Keratinocyte (primary cell): ENCODE results near the gene ODF2L. TPM values are rescaled to one million over a fixed set of nuclear protein-coding genes. Genes with fewer than 3 reads are reported as not detected.
A peak's percentile ranks its signal among the peaks of the same experiment; 100 is the strongest.

ENCODE experiments used
- DNase-seq: peaks from one replicate; pipeline ENCODE4 v3.0.0-alpha.2; 2011; ENCODE audit warnings: low read depth, missing footprints, low spot score
- FAIRE-seq: peaks from 2 replicates; lab custom pipeline; 2011; peaks lifted over from hg19 to GRCh38; lab: Jason Lieb, UNC
- H2AFZ ChIP-seq: 2 replicates; pipeline ENCODE4 v1.6.0; 2012; ENCODE audit warnings: low read length, control low read depth, inconsistent platforms; ENCODE audit not compliant: control insufficient read depth
- H3K27ac ChIP-seq: 2 replicates; pipeline ENCODE4 v1.5.1; 2011; ENCODE audit warnings: low read length; ENCODE audit not compliant: control insufficient read depth, insufficient read depth
- H3K27me3 ChIP-seq: 3 replicates; pipeline ENCODE4 v1.6.0; 2011; ENCODE audit warnings: low read length; ENCODE audit not compliant: control insufficient read depth, insufficient read depth; ENCODE audit errors: extremely low read depth
- H3K36me3 ChIP-seq, 2 experiments: 2 replicates in 1 of 2; 3 replicates in 1 of 2; pipeline ENCODE4 v1.5.1; 2011; ENCODE audit warnings: low read length in 2 of 2, mild to moderate bottlenecking in 1 of 2; ENCODE audit not compliant: control insufficient read depth in 2 of 2, insufficient read depth in 2 of 2; ENCODE audit errors: extremely low read depth in 1 of 2
- H3K4me1 ChIP-seq: 3 replicates; pipeline ENCODE4 v1.5.1; 2011; ENCODE audit warnings: low read length; ENCODE audit not compliant: control insufficient read depth, insufficient read depth; ENCODE audit errors: extremely low read depth
- H3K4me2 ChIP-seq: 3 replicates; pipeline ENCODE4 v1.6.0; 2011; ENCODE audit warnings: low read depth, low read length; ENCODE audit not compliant: control insufficient read depth, insufficient read depth; ENCODE audit errors: extremely low read depth
- H3K4me3 ChIP-seq, 3 experiments: fragments of 200-600 bp in 1 of 3; sonication (generic) in 1 of 3; 2 replicates in 2 of 3; 3 replicates in 1 of 3; pipeline ENCODE4 v1.5.1; 2011 to 2016; ENCODE audit warnings: low read length in 3 of 3, mild to moderate bottlenecking in 3 of 3, control low read depth in 2 of 3, inconsistent platforms in 1 of 3, low read depth in 1 of 3, mixed read lengths in 1 of 3, mixed run types in 1 of 3, moderate library complexity in 1 of 3; ENCODE audit not compliant: control insufficient read depth in 2 of 3, insufficient read depth in 2 of 3; ENCODE audit errors: extremely low read depth in 1 of 3
- H3K79me2 ChIP-seq: 2 replicates; pipeline ENCODE4 v1.6.0; 2012; ENCODE audit warnings: low read length; ENCODE audit not compliant: control insufficient read depth, insufficient read depth
- H3K9ac ChIP-seq: 3 replicates; pipeline ENCODE4 v1.6.0; 2011; ENCODE audit warnings: low read length; ENCODE audit not compliant: control insufficient read depth, insufficient read depth; ENCODE audit errors: extremely low read depth
- H3K9me1 ChIP-seq: 3 replicates; pipeline ENCODE4 v1.6.0; 2011; ENCODE audit warnings: low read length; ENCODE audit not compliant: control insufficient read depth, insufficient read depth; ENCODE audit errors: extremely low read depth
- H3K9me3 ChIP-seq: 2 replicates; pipeline ENCODE4 v1.5.1; 2012; ENCODE audit warnings: low read depth, low read length; ENCODE audit not compliant: control insufficient read depth
- H4K20me1 ChIP-seq: 3 replicates; pipeline ENCODE4 v1.6.0; 2011; ENCODE audit warnings: low read length; ENCODE audit not compliant: control insufficient read depth, insufficient read depth; ENCODE audit errors: extremely low read depth
- EZH2 ChIP-seq: IDR thresholded peaks from one replicate; pipeline ENCODE4 v1.6.1; 2012; ENCODE audit warnings: inconsistent platforms, mild to moderate bottlenecking, low read length, moderate library complexity
- dilution Hi-C: fragments of 300-500 bp; cut with MboI; formaldehyde crosslinking; loops from one replicate; pipeline ENCODE4 v1.7.0; 2020; ENCODE audit warnings: low sequenced_read_pairs; ENCODE audit not compliant: extremely low pct_ligation_motif_present
- polyA plus RNA-seq, 5 experiments: library from polyadenylated mRNA; depleted of rRNA in 3 of 5; stranded (reverse) in 3 of 5; stranded (forward) in 1 of 5; unstranded in 1 of 5; fragments of >200 nt; gene quantifications; 1 replicate in 1 of 5; 2 replicates in 3 of 5; 3 replicates in 1 of 5; pipeline versions ENCODE4 v1.2.1 to v1.2.3, GENCODE V29; 2011 to 2012; ENCODE audit warnings: missing spikeins in 2 of 5, low read depth in 1 of 5, low replicate concordance in 1 of 5
- TF ChIP-seq, protein P1 (sequence below), 3 experiments: IDR thresholded peaks in 1 of 3; conservative IDR thresholded peaks in 1 of 3; optimal IDR thresholded peaks in 1 of 3; 2 replicates in 2 of 3; 3 replicates in 1 of 3; pipeline versions ENCODE3 to v1.5.1; 2011; ENCODE audit warnings: low read length in 3 of 3, mild to moderate bottlenecking in 3 of 3, moderate library complexity in 2 of 3, control low read depth in 1 of 3, inconsistent platforms in 1 of 3; ENCODE audit not compliant: insufficient read depth in 2 of 3; ENCODE audit errors: extremely low read depth in 1 of 3

The ODF2L gene
- polyA plus RNA-seq, 1 donor (not counting 4 experiments of a cell fraction or from before 2014, with no cell fraction given): 22.0 TPM

DNA sequence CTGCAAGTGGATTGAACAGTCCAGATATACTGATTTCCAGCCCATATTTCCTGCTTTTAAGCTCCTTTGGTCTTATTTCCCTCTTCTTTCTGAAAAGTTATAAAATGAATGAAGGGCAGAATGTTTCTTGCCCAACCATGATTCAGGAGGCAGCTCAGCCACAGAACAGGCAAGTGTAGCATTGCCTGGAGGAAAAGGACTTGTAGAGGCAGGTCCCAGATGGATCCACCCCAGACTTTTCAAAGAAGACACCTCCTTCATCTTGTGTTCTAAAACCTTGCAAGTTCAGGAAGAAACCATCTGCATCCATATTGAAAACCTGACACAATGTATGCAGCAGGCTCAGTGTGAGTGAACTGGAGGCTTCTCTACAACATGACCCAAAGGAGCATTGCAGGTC lies 27.8 kb upstream of the ODF2L start, which contains the start of gene CLCA2:
Gene CLCA2, plus strand, starts transcription at position 299 of the 400 bp plus-strand sequence. Its CDS starts 77 bp downstream, at position 376.
- dilution Hi-C loops: no loop called here
- peak within 1 kb of the TSS; percentile 77 for H3K27ac ChIP-seq
- peak within 1 kb of the TSS; percentile 71 for H3K9ac ChIP-seq
- peaks cover 31% of the 10 kb centered on the region for H3K79me2 ChIP-seq
- H3K9me3 ChIP-seq: no peaks in the 10 kb centered on the region
- peaks cover 4 to 18% of the 10 kb centered on the region in 2 experiments for H3K36me3 ChIP-seq
- H3K27me3 ChIP-seq: no peaks in the 10 kb centered on the region
- H4K20me1 ChIP-seq: no peaks in the 10 kb centered on the region
- no peaks in the 10 kb centered on the region for H3K9me1 ChIP-seq
- peaks cover 62% of the 10 kb centered on the region for H3K4me1 ChIP-seq
- no peak for TF ChIP-seq EZH2
- TF ChIP-seq, protein P1, sequence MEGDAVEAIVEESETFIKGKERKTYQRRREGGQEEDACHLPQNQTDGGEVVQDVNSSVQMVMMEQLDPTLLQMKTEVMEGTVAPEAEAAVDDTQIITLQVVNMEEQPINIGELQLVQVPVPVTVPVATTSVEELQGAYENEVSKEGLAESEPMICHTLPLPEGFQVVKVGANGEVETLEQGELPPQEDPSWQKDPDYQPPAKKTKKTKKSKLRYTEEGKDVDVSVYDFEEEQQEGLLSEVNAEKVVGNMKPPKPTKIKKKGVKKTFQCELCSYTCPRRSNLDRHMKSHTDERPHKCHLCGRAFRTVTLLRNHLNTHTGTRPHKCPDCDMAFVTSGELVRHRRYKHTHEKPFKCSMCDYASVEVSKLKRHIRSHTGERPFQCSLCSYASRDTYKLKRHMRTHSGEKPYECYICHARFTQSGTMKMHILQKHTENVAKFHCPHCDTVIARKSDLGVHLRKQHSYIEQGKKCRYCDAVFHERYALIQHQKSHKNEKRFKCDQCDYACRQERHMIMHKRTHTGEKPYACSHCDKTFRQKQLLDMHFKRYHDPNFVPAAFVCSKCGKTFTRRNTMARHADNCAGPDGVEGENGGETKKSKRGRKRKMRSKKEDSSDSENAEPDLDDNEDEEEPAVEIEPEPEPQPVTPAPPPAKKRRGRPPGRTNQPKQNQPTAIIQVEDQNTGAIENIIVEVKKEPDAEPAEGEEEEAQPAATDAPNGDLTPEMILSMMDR (optimal IDR thresholded peaks at IDR 0.05 in 1 of 3, IDR thresholded peaks at IDR 0.05 in 1 of 3, conservative IDR thresholded peaks at IDR 0.05 in 1 of 3; ENCODE audit: extremely low read depth in 1 of 3, insufficient read depth in 2 of 3, low read length in 3 of 3): no peak
- peak; percentile 97 for FAIRE-seq
- DNase-seq: peak; percentile 88
- H3K4me2 ChIP-seq: peak within 1 kb of the TSS; percentile 89
- peak within 1 kb of the TSS; percentile 47 to 79 (median 64) for H3K4me3 ChIP-seq
- H2AFZ ChIP-seq: peak within 1 kb of the TSS; percentile 5

DNA sequence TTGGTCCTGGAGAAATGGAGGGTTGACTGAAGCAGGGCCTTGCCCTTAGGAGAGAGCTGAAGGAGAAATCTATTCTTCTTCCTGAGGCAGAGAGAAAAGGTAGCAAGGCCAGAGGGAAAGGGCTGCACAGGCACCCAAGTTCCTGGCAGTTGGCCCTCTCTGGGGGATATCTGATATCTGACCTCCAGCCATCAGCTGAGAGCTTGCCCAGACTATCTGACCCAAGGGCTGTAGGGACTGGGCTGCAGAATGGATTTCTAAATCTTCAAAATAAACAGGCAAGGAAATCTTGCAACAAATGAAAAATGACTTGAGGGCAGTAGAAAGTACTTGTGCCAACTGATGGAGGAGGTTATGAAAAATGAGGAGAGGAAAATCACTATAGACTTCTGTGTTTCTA lies 27.4 kb upstream of the ODF2L start:
- dilution Hi-C loops: no loop called here
- H3K79me2 ChIP-seq: peaks cover 31% of the 10 kb centered on the region
- H3K4me1 ChIP-seq: peaks cover 59% of the 10 kb centered on the region
- FAIRE-seq (no peak), DNase-seq (no peak)
- no peaks in the 10 kb centered on the region for H4K20me1 ChIP-seq
- H3K27me3 ChIP-seq: no peaks in the 10 kb centered on the region
- TF ChIP-seq, protein P1 (optimal IDR thresholded peaks at IDR 0.05 in 1 of 3, IDR thresholded peaks at IDR 0.05 in 1 of 3, conservative IDR thresholded peaks at IDR 0.05 in 1 of 3; ENCODE audit: extremely low read depth in 1 of 3, insufficient read depth in 2 of 3, low read length in 3 of 3): no peak
- TF ChIP-seq EZH2: no peak
- H3K9ac ChIP-seq: no peak overlapping the region
- peaks cover 0 to 14% of the 10 kb centered on the region in 2 experiments for H3K36me3 ChIP-seq
- H3K27ac ChIP-seq: peak overlapping the region; percentile 77
- no peak overlapping the region for H2AFZ ChIP-seq
- peak overlapping the region in 1 of 3 experiments; percentile 79 for H3K4me3 ChIP-seq
- peak overlapping the region; percentile 89 for H3K4me2 ChIP-seq
- no peaks in the 10 kb centered on the region for H3K9me3 ChIP-seq
- no peaks in the 10 kb centered on the region for H3K9me1 ChIP-seq
